Measurements from ENCODE around the gene ZNF530.

Gene ZNF530

GRCh38 chr19:57599761-57600383, at the start of gene ZNF530:
Gene ZNF530, plus strand, starts transcription at chr19:57599885. Its CDS starts 4,461 bp downstream, at chr19:57604346.
- DNase-seq: peak; percentile 85

DNA sequence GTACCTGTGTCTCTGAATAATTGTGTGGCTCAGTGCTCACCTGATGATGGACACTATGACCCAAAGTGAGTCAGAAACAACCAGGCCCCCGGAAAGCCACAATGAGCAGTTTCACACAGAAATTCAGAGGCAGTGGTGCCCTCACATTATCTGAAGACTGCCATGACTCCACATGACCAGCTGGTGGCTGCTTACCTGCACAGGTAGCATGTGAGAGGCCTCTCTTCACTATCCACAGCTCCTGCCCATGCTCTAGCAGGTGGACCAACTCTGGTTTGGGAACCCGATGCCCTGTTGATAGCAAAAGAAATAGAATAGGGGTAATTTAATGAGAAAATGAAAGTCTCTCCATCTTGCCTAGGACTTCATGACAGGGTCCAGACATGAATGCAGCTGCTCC, 47.3 kb upstream of the ZNF530 start:
- DNase-seq: no peak

GRCh38 chr19:57557659-57558058, 42.0 kb upstream of the ZNF530 start:
- DNase-seq: no peak

GRCh38 chr19:57558525-57558924, 41.2 kb upstream of the ZNF530 start:
- DNase-seq: no peak

GRCh38 chr19:57559008-57559403, 40.7 kb upstream of the ZNF530 start:
- DNase-seq: peak; percentile 18

- DNase-seq: peak; percentile 89
These were observed 40.2 kb upstream of the ZNF530 start, which contains the start of gene ZNF550 for GRCh38 chr19:57559404-57560025. Gene ZNF550, minus strand, starts transcription at chr19:57559863. Its CDS starts 181 bp downstream, at chr19:57559682.

DNA sequence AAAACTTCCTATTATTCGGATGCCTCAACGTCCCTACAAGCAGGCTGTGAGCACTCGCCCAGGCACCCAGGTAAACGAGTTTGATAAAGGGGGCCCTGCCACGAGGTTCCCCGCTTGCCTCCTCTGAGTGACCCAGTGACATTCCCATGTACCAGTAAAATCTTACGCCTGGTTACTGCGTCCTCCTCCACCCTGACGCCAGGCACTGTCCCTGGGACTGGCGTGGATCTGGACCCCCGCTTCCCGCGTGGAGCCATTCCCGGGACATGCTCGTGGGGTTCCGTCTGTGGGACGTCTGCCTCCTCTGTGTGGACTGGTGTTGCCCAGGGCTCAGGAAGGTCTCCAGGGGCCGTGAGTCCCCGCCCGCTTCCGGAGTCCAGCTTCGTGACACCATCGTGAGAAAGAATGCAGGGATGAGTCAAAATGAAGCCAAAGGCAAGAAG, 39.6 kb upstream of the ZNF530 start:
- peak; percentile 14 for DNase-seq

DNA sequence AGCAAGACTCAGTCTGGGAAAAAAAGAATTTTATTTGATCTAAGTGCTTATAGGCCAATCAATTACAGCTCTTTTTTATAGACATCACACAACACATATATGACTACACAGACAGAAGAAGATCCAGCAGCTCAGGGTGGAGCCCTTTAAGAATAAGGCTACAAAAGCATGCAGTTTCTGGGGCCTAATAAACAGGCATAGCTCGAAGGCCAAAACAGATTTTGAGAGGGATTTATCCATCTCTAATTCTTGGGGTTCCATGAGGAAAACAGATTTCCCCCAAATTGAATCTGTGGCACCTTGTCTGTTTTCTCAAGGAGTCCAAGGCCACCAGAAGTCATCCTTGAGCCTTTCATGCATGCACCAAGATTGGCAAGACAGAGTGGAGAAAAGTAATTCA, 36.1 kb upstream of the ZNF530 start:
- no peak for DNase-seq

DNA sequence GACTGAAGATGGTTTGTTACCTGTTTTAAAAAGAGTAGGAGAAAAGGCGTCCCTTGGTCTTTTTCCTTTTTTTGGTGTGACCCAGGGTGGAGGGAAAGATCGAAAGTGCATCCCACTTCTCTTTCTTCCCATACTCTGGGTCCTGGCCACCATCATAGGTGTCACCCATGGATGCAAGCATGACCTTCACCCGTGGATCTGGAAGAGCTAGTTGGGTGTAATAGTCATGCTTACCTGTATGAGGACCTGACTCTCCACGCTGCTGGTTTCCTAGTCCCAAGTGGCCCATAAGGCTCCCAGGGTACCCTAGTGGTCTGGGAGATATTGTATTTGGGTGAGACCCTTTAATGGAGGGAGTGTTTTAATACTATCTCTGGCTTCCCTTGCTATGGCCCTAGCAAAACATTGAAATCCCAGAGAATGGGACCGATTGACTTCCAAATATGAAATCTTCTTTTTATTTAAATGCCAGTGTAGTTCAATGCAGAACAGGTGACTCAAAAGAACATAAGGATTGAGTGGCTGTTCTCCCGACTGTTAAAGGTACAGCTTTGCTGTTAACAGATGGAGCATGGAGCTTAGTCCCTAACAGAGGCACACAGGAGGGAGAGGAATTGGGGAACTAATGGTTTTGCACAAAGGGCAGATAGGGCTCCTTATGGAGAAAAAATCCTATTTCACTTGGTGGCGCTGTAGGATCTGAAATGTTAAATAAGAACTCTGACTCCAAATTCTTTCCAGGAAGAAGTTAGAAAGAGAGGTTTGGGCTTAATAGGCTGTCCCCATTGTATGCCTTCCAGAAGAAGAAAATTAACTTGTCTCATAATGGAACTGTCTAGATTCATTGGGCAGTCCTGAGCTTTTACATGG, 33.1 kb upstream of the ZNF530 start:
- no peak for DNase-seq

- no peak for DNase-seq
These were observed 29.0 kb upstream of the ZNF530 start for GRCh38 chr19:57570707-57571106.

GRCh38 chr19:57572415-57572947, 27.2 kb upstream of the ZNF530 start:
- DNase-seq: no peak

- no peak for DNase-seq
These were observed 23.0 kb upstream of the ZNF530 start for GRCh38 chr19:57576661-57577060.

- DNase-seq: peak; percentile 93
These were observed 21.0 kb upstream of the ZNF530 start, which contains the start of gene ZNF416 for GRCh38 chr19:57578487-57579205. Gene ZNF416, minus strand, starts transcription at chr19:57578911. Its CDS starts 207 bp downstream, at chr19:57578704.

GRCh38 chr19:57583104-57583520, 16.6 kb upstream of the ZNF530 start:
- no peak for DNase-seq

DNA sequence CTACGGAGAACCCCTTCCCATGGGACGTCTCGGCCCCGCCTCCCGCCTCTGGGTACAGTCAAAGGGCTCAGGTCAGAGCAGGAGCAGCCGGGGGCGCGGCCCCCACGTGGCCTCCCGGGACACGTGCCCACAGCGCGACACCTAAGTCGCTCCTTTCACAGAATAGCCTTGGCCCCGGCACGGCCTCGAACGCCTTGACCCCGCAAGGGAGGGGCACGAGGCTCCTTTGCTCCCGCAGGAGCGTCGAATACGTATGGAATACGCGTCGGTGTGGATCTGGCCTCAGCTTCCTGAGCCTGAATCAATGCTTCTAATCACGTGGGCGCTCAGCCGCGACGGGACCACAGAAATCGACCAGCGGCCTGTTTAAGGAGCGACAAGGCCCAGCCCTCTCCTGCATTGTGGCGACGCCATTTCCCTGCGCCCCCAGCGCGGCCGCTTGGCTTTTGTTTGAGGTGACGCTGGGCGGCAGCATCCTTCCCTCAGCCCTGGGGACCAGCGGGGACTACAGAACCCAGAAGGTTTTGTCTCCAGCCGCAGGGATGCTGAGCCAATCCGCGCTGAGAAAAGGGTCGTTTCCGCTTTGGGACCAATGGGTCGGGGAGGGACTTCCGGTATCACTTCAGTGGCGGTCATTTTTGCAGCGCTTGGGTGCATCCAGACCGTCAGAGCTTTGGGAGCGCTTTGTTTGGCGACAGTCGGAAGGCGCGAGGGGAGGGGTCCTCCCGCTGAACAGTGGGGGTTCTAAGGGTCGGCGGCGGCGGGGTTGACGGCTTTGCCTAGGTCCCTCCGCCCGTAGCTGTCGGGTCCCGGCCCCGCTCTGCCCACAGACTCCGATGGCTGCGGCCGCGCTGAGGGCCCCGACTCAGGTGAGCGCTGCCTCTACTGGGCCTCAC, 15.9 kb upstream of the ZNF530 start, which contains the start of gene ZIK1:
Gene ZIK1, plus strand, starts transcription at position 625 of the 896 bp plus-strand sequence. Its CDS starts 212 bp downstream, at position 837.
- DNase-seq: peak; percentile 85

GRCh38 chr19:57587529-57587928, 12.2 kb upstream of the ZNF530 start:
- DNase-seq: no peak

DNA sequence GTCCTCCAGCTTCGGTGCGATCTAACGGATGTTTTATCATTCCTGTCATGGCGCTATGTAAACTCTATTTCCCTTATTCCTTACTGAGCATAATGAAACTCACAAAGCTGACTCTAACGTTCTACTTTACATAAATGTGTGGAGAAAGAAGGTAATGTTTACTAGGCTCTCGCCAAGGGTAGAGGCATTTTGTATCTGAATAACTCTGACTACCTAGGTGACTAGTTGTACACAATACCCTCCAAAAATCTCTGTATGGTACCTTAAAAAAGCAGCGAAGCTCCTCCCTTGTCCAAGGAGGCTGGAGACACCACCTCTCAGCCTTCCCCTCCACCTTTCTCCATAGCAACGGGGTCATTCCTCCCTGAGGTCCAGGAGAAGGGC, 316 bp upstream of the ZNF530 start:
- no peak for DNase-seq

DNA sequence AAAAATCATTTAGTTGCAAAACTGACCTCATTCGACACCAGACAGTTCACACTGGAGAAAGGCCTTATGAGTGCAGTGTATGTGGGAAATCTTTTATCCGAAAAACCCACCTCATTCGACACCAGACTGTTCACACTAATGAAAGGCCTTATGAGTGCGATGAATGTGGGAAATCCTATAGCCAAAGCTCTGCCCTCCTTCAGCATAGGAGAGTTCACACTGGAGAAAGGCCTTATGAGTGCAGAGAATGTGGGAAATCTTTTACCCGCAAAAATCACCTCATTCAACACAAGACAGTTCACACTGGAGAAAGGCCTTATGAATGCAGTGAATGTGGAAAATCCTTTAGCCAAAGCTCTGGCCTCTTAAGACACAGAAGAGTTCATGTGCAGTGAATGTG, 7.2 kb downstream of the ZNF530 start:
- no peak for DNase-seq

- DNase-seq: no peak
These were observed 11.4 kb downstream of the ZNF530 start for GRCh38 chr19:57611113-57611512.

GRCh38 chr19:57613941-57614743, 14.5 kb downstream of the ZNF530 start, which contains the start of gene ZNF134:
Gene ZNF134, plus strand, starts transcription at chr19:57614242. Its CDS starts 5,227 bp downstream, at chr19:57619469.
- DNase-seq: peak; percentile 89
